Cardiac ventricle fibroblast (primary cell): ENCODE measurements around the gene THAP3. TPM values are rescaled to one million over a fixed set of nuclear protein-coding genes. Genes with fewer than 3 reads are reported as not detected.

Experiments used
- total RNA-seq: library from RNA; depleted of rRNA; stranded (reverse); fragments of >200 nt; gene quantifications from 2 replicates; pipeline ENCODE4 v1.2.3, GENCODE V29; 2015

THAP3 gene
- 19.3 and 24.9 TPM in 2 replicates for total RNA-seq

GRCh38 chr1:6624710-6625583 lies at the start of gene THAP3:
Gene THAP3 (plus strand): TSS chr1:6624868. CDS start chr1:6625219, 351 bp downstream.

GRCh38 chr1:6579374-6580118 lies 45.1 kb upstream of the THAP3 start, which contains the start of gene ZBTB48:
Gene ZBTB48 (plus strand): TSS chr1:6579994. CDS start chr1:6580610, 616 bp downstream.

GRCh38 chr1:6602669-6603237 lies 21.9 kb upstream of the THAP3 start, which contains the start of gene KLHL21:
Gene KLHL21 (minus strand): TSS chr1:6602869. CDS start chr1:6602817, 52 bp downstream.

GRCh38 chr1:6613361-6614018 lies 11.2 kb upstream of the THAP3 start, which contains the start of gene PHF13:
Gene PHF13 (plus strand): TSS chr1:6613731. CDS start chr1:6614067, 336 bp downstream.

Other genes with a start within 250 kb of the THAP3 start
- gene ACOT7, start 231.1 kb upstream of the THAP3 start, total RNA-seq, result 7.2 and 8.6 TPM in 2 replicates
- gene HES2, start 204.9 kb upstream of the THAP3 start, total RNA-seq, result 0.19 TPM in 1 of 2 replicates, not detected in the other
- gene ESPN, start 200.1 kb upstream of the THAP3 start, total RNA-seq, result 0.12 TPM in 1 of 2 replicates, not detected in the other
- gene TNFRSF25, start 158.7 kb upstream of the THAP3 start, total RNA-seq, result 2.6 and 3.9 TPM in 2 replicates
- 3.4 and 4.2 TPM in 2 replicates for gene PLEKHG5, start 133.2 kb upstream of the THAP3 start, total RNA-seq
- gene NOL9, start 70.4 kb upstream of the THAP3 start, total RNA-seq, result 13.6 and 14.3 TPM in 2 replicates
- not detected in 2 replicates for gene TAS1R1, start 69.6 kb upstream of the THAP3 start, total RNA-seq
- gene ZBTB48, start 44.9 kb upstream of the THAP3 start, total RNA-seq, result 8.8 and 9.5 TPM in 2 replicates
- 57.4 TPM in 2 replicates for gene KLHL21, start 22.0 kb upstream of the THAP3 start, total RNA-seq
- gene PHF13, start 11.1 kb upstream of the THAP3 start, total RNA-seq, result 13.7 and 15.2 TPM in 2 replicates
- 25.8 and 33.3 TPM in 2 replicates for gene DNAJC11, start 76.9 kb downstream of the THAP3 start, total RNA-seq
- 75.8 and 91.8 TPM in 2 replicates for gene CAMTA1, start 160.6 kb downstream of the THAP3 start, total RNA-seq